Pancreas (tissue), 10 donors: ENCODE results near the gene LGALSL. TPM values are rescaled to one million over a fixed set of nuclear protein-coding genes. Genes with fewer than 3 reads are reported as not detected.

Experiments used
- ATAC-seq, 4 donors: fragments of 200-7000 bp; cut with Tn5 transposase; one replicate each; pipeline versions ENCODE4 v1.8.0 to v1.9.1; 2020; ENCODE audit warnings: mild to moderate bottlenecking in 4 of 4, moderate library complexity in 4 of 4
- DNase-seq, 6 donors: peaks; one replicate each; pipeline ENCODE4 v3.0.0-alpha.2; 2020
- FAIRE-seq: peaks from 2 replicates; lab custom pipeline; 2012; peaks lifted over from hg19 to GRCh38; lab: Jason Lieb, UNC
- H3K27ac ChIP-seq, 4 donors: fragments of 200-600 bp; sonication (generic); 1 replicate in 3 of 4; 2 replicates in 1 of 4; pipeline versions ENCODE4 v1.5.0 to v1.8.0; 2020
- H3K27me3 ChIP-seq, 4 donors: fragments of 200-600 bp; one replicate each; pipeline ENCODE4 v1.8.0; 2021
- H3K36me3 ChIP-seq, 3 donors: fragments of 200-600 bp; sonication (generic) in 1 of 3; one replicate each; pipeline versions ENCODE4 v1.5.0 to v1.8.0; 2020 to 2021
- H3K4me1 ChIP-seq, 3 donors: fragments of 200-600 bp; one replicate each; pipeline ENCODE4 v1.8.0; 2021
- H3K4me3 ChIP-seq, 4 donors: fragments of 200-600 bp; sonication (generic) in 2 of 4; one replicate each; pipeline versions ENCODE4 v1.5.0 to v1.8.0; 2020 to 2021
- H3K9me3 ChIP-seq, 4 donors: fragments of 200-600 bp; one replicate each; pipeline ENCODE4 v1.8.0; 2021
- WGBS, 2 donors: extraction: QIAGEN DNeasy Blood & Tissue Kit; methylation state at CpG; one replicate each; pipeline ENCODE4 v1.1.7; 2013; 5-methylcytosine and 5-hydroxymethylcytosine counted together
- intact Hi-C, 3 donors: fragments of 100-400 bp; cut with DNase I; formaldehyde crosslinking; loops; one replicate each; pipeline versions ENCODE4 v1.11.1 to v1.14.2; 2022
- polyA plus RNA-seq, 2 donors: library from polyadenylated mRNA; stranded (reverse); fragments of 200-250 nt; gene quantifications; one replicate each; pipeline ENCODE4 v1.2.3, GENCODE V29; 2013
- total RNA-seq, 6 donors: library from RNA; stranded (reverse); fragmentation: NEBNext Ultra II Directional in 4 of 6; extraction: Animal tissue kit (Norgen Biotek cat#: 25700) in 4 of 6; gene quantifications; one replicate each; pipeline versions ENCODE4 v1.2.1 to v1.2.4, GENCODE V29; 2021 to 2023
- TF ChIP-seq, protein P1 (sequence below), 4 donors: fragments of 200-600 bp; sonication (generic) in 3 of 4; IDR thresholded peaks; one replicate each; pipeline versions ENCODE4 v1.5.0 to v1.8.0; 2021; ENCODE audit warnings: antibody characterized with exemption in 4 of 4
- donor health status: healthy with polysubstance abuse.
- donor health status: DM: no; HTN: no; CAD: no; lungs with moderate emphysema.
- donor health status: DM: no; HTN: no; CAD: no.
- donor health status: control.
- donor health status: control.
- donor health status: Bipolar disorder and iron deficiency.
- donor health status: DM: yes; HTN: yes; CAD: no.
- donor health status: DM: no; HTN: no; CAD: no.
- donor health status: DM: no; HTN: no; CAD: no.
- donor health status: DM: yes; HTN: yes; CAD: no.

LGALSL gene
- total and polyA plus RNA-seq, 8 donors: 3.5 to 8.6 (median 5.8) TPM

DNA sequence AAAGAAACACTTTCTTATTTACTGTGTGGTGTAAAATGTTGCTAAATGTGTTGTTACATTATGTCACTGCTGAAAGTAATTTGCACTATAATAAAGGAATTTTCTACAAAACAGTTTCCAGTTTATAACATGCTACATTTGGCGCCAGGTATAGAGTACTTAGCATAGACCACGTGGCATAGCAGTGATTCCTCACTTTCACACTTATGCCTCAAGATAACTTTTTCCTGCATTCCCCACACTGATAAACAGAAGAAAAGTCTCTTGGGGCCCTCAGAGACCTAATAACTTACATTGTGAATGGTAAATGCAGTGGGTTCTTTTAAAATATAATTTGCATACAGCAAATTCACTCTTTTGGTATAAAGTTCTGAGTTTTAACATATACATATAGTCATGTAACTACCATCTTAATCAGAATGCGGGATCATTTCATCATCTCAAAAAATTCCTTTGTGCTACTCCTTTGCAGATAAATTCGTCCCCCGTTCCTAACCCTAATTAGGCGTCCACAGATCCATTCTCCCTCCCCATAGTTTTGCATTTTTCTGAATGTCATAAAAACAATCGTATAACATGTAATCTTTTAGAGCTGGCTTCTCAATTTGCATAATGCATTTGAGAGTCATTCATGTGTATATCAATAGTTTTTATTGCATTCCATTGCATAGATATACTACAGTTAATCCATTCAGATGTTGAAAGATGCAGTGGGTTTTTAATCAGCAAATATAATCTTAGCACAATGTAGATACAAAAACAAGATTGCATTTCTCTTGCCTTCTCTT is 7.5 kb downstream of the LGALSL start:
- peaks cover 0 to 4% (median 0%) of the 10 kb centered on the region in 3 donors for H3K36me3 ChIP-seq
- ATAC-seq: no peak
- no peaks in the 10 kb centered on the region for H3K9me3 ChIP-seq
- no peak for DNase-seq
- TF ChIP-seq, protein P1, sequence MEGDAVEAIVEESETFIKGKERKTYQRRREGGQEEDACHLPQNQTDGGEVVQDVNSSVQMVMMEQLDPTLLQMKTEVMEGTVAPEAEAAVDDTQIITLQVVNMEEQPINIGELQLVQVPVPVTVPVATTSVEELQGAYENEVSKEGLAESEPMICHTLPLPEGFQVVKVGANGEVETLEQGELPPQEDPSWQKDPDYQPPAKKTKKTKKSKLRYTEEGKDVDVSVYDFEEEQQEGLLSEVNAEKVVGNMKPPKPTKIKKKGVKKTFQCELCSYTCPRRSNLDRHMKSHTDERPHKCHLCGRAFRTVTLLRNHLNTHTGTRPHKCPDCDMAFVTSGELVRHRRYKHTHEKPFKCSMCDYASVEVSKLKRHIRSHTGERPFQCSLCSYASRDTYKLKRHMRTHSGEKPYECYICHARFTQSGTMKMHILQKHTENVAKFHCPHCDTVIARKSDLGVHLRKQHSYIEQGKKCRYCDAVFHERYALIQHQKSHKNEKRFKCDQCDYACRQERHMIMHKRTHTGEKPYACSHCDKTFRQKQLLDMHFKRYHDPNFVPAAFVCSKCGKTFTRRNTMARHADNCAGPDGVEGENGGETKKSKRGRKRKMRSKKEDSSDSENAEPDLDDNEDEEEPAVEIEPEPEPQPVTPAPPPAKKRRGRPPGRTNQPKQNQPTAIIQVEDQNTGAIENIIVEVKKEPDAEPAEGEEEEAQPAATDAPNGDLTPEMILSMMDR (IDR thresholded peaks at IDR 0.05): no peak
- no peaks in the 10 kb centered on the region for H3K27me3 ChIP-seq
- H3K4me1 ChIP-seq: peaks cover 0 to 3% (median 0%) of the 10 kb centered on the region in 3 donors
- WGBS, 2 donors: 87 to 88% methylated on average over 7 of the region's 7 CpGs
- no peak for FAIRE-seq
- intact Hi-C loops: no loop called here
- H3K27ac ChIP-seq: no peak overlapping the region
- no peak overlapping the region for H3K4me3 ChIP-seq

GRCh38 chr2:64462171-64462570 is 8.2 kb downstream of the LGALSL start:
- Histone ChIP-seq H3K36me3 (no peaks in the 10 kb centered on the region), H3K9me3 (no peaks in the 10 kb centered on the region), H3K27ac (no peak overlapping the region), H3K4me1 (no peaks in the 10 kb centered on the region), H3K4me3 (no peak overlapping the region), H3K27me3 (no peaks in the 10 kb centered on the region)
- intact Hi-C loops: no loop called here
- FAIRE-seq (no peak), ATAC-seq (no peak), DNase-seq (no peak)
- TF ChIP-seq, protein P1 (IDR thresholded peaks at IDR 0.05): no peak
- 88 to 90% methylated on average over 3 of the region's 3 CpGs for WGBS, 2 donors

DNA sequence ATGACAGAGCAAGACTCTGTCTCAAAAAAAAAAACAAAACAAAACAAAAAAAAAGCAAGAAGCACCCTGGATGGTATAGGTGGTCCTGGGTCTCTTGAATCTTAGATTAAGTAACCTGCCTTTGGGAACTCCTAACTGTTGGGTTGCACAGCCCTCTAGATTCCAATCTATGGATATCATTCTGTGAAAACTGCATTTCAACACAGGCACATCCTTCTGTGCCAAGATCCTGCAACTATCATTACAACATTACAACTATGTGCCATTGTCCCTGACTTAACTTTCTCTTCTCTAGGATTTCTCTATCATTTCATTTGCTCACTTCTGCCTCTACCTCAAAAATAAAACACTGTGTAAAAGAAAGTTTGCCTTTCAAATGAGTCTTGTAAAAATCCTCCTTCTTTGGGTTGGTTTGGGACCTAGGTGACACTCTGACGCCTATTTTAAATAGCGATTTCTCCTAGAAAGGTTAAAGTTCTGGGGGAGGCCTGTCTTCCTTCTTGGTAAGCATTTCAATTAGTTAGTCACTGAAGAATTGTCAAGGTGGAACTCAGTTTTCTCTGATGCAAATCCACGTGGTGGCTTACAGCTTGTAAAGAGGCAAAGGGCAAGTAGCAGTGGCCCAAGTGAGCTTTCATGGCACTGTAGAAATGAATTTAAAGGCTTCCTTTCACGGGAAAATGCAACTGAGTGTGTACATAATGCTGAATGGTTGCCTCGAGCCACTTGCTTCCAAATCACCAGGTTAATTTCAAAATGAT is 9.2 kb downstream of the LGALSL start:
- intact Hi-C loops: no loop called here
- Histone ChIP-seq H3K27ac (no peak overlapping the region), H3K9me3 (no peaks in the 10 kb centered on the region), H3K4me1 (no peaks in the 10 kb centered on the region), H3K36me3 (no peaks in the 10 kb centered on the region), H3K4me3 (no peak overlapping the region), H3K27me3 (no peaks in the 10 kb centered on the region)
- no peak for ATAC-seq
- DNase-seq: no peak
- no peak for FAIRE-seq
- 63 to 72% methylated on average over 5 of the region's 5 CpGs for WGBS, 2 donors
- TF ChIP-seq, protein P1 (IDR thresholded peaks at IDR 0.05): no peak

DNA sequence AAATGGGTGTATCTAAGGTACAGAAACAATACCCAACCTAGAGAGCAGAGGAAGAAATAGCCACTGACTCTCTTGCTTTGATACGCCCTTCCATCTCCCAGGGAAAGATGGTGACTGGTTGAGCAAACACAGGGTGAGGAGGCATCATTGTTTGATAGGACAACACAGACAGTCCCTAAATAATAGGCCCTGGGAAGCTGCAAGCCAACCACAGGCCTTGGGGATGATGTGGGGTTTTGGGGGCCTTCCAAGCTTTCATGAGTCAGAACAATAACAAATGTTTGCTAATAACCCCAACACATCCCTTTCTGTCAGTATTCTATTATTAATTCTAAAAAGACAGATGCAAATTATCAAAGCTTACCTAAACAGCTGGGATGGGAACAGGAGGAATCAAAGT is 9.8 kb downstream of the LGALSL start:
- Histone ChIP-seq H3K36me3 (no peaks in the 10 kb centered on the region), H3K4me3 (no peak overlapping the region), H3K27me3 (no peaks in the 10 kb centered on the region), H3K27ac (no peak overlapping the region), H3K4me1 (no peaks in the 10 kb centered on the region), H3K9me3 (no peaks in the 10 kb centered on the region)
- DNase-seq (no peak), FAIRE-seq (no peak), ATAC-seq (no peak)
- intact Hi-C loops: no loop called here
- TF ChIP-seq, protein P1 (IDR thresholded peaks at IDR 0.05): no peak
- WGBS, 2 donors: 91 to 100% methylated on average over 1 of the region's 1 CpG
